ENCODE data around the gene GUCY2D. TPM values are rescaled to one million over a fixed set of nuclear protein-coding genes. Genes with fewer than 3 reads are reported as not detected.

GUCY2D gene
- 0.28 to 0.52 TPM (median 0.36 TPM) in 4 of 5 replicates, not detected in the other for total RNA-seq (2022; extraction: Qiagen RNA extraction)

DNA sequence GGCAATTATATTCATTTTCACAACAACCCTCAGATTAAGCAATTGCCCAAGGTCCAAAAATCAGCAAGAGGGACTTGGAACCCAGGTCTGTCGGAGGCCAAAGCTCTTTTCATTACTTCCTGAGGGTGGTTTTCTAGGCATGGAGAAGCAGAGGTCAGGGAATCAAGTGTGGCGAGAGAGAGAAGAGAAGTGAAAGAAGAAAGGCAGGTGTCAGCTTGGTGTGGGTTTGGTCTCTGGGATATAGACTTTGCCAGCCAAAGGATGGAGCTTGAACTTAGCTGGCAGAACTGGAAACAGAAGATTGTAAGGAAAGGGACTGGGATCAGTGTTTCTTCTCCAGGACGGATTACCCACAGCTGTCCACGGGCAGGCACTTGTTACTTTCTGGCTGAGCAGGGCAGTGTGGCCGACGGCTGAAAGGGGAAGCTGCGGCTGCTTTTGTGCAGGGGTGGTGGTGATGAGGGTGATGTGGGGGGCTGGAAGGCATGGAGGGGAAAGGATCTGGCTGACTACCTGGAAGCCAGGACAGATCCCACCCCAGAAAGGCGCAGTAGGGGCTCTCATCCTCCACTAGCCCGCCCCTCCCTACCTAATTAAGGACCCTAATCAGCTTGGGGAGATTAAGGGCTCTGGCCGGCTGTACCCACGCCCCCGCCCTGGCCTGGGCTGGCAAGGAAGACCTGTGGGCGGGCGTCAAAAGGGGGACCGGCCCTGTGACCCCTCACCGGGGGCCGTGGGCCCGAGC, at the start of gene GUCY2D:
TSS of gene GUCY2D (plus strand) at position 640 of the 745 bp plus-strand sequence. CDS start 433 bp downstream, outside the sequence.

DNA sequence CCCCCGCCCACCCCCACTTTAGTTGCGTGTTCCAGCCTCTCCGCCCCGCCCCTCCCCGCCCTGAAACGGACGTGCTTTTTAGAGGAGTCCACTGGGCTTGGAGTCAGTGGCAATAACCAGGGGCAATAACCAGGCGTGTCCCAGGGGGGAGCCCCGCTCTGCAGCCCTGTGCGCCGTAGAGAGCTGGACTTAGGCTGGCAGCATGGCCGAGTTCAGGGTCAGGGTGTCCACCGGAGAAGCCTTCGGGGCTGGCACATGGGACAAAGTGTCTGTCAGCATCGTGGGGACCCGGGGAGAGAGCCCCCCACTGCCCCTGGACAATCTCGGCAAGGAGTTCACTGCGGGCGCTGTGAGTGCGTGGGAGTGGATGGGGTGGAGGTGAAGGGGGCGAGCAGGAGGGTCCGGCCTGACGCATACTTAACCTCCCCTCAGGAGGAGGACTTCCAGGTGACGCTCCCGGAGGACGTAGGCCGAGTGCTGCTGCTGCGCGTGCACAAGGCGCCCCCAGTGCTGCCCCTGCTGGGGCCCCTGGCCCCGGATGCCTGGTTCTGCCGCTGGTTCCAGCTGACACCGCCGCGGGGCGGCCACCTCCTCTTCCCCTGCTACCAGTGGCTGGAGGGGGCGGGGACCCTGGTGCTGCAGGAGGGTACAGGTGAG, 36.7 kb downstream of the GUCY2D start, which contains the start of gene ALOX15B:
TSS of gene ALOX15B (plus strand) at position 106 of the 657 bp plus-strand sequence. CDS start at position 203, 97 bp downstream.

Other genes with a start within 250 kb of the GUCY2D start
- gene KDM6B, start 168.4 kb upstream of the GUCY2D start, total RNA-seq (2022; extraction: Qiagen RNA extraction): 9.9 to 18.2 TPM (median 14.1 TPM) in 5 replicates
- gene TMEM88, start 147.5 kb upstream of the GUCY2D start, total RNA-seq (2022; extraction: Qiagen RNA extraction): 0.51 to 1.5 TPM (median 0.66 TPM) in 5 replicates
- gene NAA38, start 145.1 kb upstream of the GUCY2D start, total RNA-seq (2022; extraction: Qiagen RNA extraction): 139 to 244 TPM (median 211 TPM) in 5 replicates
- 18.7 to 23.0 TPM (median 19.4 TPM) in 5 replicates for gene CYB5D1, start 144.6 kb upstream of the GUCY2D start, total RNA-seq (2022; extraction: Qiagen RNA extraction)
- 53.0 to 71.6 TPM (median 60.6 TPM) in 5 replicates for gene CHD3, start 113.8 kb upstream of the GUCY2D start, total RNA-seq (2022; extraction: Qiagen RNA extraction)
- 1.00 to 3.4 TPM (median 1.4 TPM) in 5 replicates for gene RNF227, start 86.3 kb upstream of the GUCY2D start, total RNA-seq (2022; extraction: Qiagen RNA extraction)
- gene KCNAB3, start 72.8 kb upstream of the GUCY2D start, total RNA-seq (2022; extraction: Qiagen RNA extraction): 1.9 to 2.9 TPM (median 2.7 TPM) in 5 replicates
- gene TRAPPC1, start 70.7 kb upstream of the GUCY2D start, total RNA-seq (2022; extraction: Qiagen RNA extraction): 302 to 325 TPM (median 321 TPM) in 5 replicates
- gene CNTROB, start 70.4 kb upstream of the GUCY2D start, total RNA-seq (2022; extraction: Qiagen RNA extraction): 38.2 to 41.1 TPM (median 40.0 TPM) in 5 replicates
- 0.21 to 0.48 TPM (median 0.31 TPM) in 5 replicates for gene ALOX15B, start 36.4 kb downstream of the GUCY2D start, total RNA-seq (2022; extraction: Qiagen RNA extraction)
- gene ALOX12B, start 85.1 kb downstream of the GUCY2D start, total RNA-seq (2022; extraction: Qiagen RNA extraction): 1.2 to 1.6 TPM (median 1.4 TPM) in 5 replicates
- gene ALOXE3, start 115.9 kb downstream of the GUCY2D start, total RNA-seq (2022; extraction: Qiagen RNA extraction): 6.3 to 10.0 TPM (median 6.4 TPM) in 5 replicates
- 1.6 to 5.3 TPM (median 4.8 TPM) in 5 replicates for gene HES7, start 121.5 kb downstream of the GUCY2D start, total RNA-seq (2022; extraction: Qiagen RNA extraction)
- 49.3 to 55.5 TPM (median 53.3 TPM) in 5 replicates for gene PER1, start 149.8 kb downstream of the GUCY2D start, total RNA-seq (2022; extraction: Qiagen RNA extraction)
- gene VAMP2, start 160.3 kb downstream of the GUCY2D start, total RNA-seq (2022; extraction: Qiagen RNA extraction): 23.5 to 31.4 TPM (median 28.1 TPM) in 5 replicates
- gene TMEM107, start 173.8 kb downstream of the GUCY2D start, total RNA-seq (2022; extraction: Qiagen RNA extraction): 20.0 to 21.8 TPM (median 20.6 TPM) in 5 replicates
- 6.6 to 8.6 TPM (median 8.3 TPM) in 5 replicates for gene BORCS6, start 187.6 kb downstream of the GUCY2D start, total RNA-seq (2022; extraction: Qiagen RNA extraction)
- gene AURKB, start 208.0 kb downstream of the GUCY2D start, total RNA-seq (2022; extraction: Qiagen RNA extraction): 137 to 153 TPM (median 149 TPM) in 5 replicates
- 11.4 to 16.1 TPM (median 15.6 TPM) in 5 replicates for gene CTC1, start 245.4 kb downstream of the GUCY2D start, total RNA-seq (2022; extraction: Qiagen RNA extraction)
- 42.7 to 53.6 TPM (median 45.8 TPM) in 5 replicates for gene PFAS, start 246.7 kb downstream of the GUCY2D start, total RNA-seq (2022; extraction: Qiagen RNA extraction)

Measured in A549 treated with Hydrocortisone at 1 μM for 4 hours (cell line).